ENCODE data around the gene DHRS11.
A peak's percentile ranks its signal among the peaks of the same experiment; 100 is the strongest.

The DHRS11 gene

DNA sequence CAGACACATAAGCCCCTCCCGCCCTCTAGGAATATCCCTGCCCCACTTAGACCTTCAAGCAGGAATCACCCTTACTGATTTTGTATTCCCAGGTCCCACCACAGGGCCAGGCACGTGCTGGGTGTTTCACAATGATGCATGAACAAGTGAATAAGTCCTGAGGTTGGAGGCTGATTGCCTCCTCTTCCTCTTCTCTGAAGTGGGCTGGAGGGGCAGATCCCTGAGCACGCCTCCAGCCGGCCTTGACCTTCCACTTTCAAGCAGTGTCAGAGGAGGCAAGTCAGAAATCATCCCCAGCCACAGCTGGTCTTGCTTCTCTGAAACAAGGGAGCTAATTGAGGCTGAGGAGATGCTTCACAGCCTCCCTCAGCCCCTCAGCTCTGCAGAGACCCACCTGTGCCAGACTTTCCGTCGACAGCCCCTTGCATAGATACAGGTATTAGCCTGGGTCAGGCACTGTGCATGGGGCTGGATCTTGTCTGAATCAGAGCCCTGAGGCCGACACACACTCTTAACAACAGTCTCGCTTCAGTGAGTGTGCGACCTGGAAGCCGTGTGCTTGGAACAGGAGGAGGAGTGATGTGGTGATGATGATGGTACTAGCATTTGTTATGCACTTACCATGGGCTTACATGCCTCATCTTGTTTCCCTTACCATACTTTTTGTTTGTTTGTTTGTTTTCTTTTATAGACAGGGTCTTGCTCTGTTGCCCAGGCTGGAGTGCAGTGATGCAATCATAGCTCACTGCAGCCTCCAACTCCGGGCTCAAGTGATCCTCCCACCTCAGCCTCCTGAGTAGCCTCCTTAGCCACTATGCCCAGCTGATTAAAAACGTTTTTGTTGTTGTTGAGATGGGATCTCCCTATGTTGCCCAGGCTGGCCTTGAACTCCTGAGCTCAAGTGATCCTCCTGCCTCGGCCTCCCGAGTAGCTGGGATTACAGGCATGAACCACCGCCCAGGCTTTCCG is 24.7 kb downstream of the DHRS11 start:
- no peak for DNase-seq

DNA sequence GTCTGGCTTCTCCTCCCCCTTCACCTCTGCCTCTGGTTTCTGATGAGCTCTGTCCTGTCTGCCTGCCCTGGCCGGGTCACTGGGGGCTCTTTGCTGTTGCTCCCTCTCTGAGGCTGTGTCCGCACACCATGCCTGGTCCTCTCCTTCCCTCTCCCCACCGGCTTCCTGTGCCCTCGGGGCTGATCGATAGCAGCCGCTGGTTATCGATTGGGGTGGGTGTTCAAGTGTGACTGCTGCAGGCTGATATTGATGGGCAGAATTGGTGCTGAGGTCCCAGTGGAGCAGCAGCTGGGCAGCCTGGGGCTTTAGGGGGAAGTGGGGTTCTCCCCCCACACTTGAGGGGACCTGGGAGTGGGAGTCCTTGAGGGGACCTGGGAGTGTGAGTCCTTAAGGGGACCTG is 26.1 kb downstream of the DHRS11 start:
- no peak for DNase-seq

DNA sequence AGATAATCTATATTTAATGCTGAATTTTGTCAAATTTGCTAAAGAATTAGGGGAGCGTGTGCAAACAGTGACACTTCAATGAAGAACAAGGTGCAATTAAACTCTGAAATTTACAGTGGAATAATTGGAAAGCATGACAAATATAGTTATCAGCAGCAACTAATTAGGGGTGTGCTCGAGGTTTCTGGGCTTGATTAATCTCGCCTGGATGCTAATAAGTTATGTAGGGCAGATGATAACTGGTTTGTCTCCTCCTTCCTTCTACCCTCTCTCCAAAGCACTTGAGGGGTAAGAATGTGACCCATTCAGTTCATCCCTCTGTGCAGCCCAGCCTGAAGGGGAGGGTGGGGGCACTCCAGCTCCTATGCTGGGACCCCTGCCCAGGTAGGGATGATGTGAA is 31.6 kb downstream of the DHRS11 start:
- DNase-seq: no peak

DNA sequence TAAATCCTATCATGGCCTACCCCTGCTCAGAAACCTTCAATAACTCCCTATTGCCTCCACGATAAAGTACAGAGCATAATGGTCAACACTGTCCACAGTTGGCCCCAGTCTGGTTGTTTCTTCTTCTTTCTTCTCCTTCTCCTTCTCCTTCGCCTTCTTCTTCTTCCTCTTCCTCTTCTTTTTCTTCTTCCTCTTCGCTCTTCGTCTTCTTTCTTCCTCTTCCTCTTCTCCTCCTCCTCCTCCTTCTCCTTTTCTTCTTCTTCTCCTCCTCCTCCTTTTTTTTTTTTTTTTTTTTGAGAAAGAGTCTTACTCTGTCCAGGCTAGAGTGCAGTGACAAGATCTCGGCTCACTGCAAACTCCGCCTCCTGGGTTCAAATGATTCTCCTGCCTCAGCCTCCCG is 33.5 kb downstream of the DHRS11 start:
- no peak for DNase-seq

DNA sequence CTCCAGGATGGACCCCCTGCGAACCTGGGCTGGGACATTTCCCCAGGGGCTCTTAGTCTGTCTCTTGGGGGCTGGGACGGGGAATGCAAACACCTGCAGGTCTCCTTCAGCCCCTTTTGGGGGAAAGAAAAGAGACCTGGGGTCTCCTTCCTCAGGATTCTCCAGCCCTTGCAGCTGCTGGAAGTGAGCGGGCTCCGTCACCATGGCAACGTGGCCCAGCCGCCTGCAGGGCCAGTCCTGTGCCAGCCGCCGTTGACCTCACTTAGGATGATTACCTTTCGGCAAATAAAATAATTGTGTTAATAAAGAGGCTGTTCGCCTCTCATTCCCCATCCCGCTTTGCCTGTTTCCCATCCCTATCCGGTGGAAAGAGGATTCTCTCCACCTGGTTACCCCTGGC is 35.4 kb downstream of the DHRS11 start:
- DNase-seq: no peak

DNA sequence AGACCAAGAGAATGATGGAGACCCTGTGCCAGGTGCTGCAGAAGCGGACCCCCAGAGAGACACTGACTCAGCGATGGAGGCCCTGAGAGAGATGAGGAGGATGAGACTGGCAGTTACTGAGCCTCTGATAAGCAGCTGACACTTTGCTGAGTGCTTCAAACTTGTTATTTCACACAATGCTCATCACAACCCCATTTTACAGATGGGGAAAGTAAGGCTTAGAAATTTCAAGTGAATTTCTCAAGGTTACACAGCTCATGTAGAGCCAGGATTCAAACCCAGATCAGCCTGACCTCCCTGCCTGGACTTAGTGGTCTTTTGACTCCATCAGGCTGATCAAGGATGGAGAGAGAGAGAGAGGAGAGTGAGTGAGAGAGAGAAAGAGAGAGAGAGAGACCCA is 36.9 kb downstream of the DHRS11 start:
- DNase-seq: no peak

DNA sequence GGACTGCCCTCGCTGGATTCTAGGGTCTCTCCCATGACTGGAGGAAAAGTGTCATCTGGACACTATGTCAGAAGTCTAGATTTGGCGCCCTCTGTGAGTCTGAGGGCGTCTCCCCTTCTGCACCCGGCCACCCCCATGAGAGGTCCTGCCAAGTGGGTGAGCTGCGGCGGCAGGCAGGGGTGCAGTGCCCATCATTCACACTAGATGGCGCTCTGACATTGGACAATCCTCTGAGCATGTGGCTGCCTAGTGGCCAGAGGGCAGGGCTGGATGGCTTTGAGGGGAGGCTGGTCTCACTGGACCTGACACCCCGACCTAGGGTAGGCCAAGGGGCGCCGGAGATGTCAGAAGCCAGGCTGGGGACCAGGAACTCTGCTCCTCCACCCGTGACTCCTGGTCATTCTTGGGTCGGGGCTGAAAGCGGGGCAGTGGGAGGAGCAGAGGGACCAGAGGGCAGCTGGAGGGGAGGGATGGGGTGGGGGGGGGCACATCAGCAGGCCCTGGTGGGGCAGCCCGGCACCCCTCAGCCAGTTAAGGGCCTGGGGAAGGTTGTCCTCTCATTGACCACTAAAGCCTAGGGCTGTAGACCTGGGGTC is 37.7 kb downstream of the DHRS11 start:
- DNase-seq: peak in 1 of 2 experiments; percentile 70

DNA sequence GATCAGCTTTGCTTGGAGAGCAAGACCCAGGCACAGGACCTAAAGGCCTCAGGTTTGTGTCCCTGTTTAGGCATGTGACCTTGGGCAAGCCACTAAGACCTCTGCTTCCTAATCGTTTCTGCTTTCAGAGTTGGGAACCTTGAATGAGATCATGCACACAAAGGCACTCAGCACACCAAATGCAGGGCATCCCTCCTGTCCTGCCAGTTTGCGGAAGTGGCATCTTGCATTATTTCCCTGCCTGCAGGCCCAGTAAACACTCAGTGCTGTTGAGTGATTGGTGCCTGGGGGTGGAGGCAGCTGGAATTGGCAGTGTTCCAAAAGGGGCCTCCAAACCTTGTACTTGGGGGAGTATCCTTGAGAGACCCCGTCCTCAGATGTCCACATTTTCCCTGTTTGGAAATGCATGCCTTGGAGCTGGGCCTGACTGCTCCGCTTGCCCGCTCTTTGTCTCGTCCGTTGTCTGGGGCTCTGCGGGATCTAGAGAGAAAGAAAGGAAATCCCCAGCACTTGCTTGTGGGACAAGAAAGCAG is 38.4 kb downstream of the DHRS11 start:
- DNase-seq: no peak

DNA sequence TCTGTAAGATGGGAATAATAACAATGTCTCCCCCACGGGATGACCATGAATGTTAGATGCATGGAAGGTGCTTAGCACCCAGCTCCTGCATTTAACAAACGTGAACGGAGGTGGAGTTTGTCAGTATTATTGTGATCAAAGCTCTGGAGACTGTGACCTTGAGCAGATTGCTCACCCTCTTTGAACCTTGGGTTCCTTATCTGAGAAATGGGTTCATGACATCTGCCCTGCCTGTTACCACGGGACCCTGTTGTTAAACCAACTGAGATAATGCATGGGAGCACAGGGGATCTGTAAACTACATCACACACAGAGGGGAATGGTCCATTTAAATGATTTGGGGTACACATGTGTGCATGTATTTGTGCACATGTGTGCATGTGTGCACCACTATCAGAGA is 39.3 kb downstream of the DHRS11 start:
- DNase-seq: no peak

DNA sequence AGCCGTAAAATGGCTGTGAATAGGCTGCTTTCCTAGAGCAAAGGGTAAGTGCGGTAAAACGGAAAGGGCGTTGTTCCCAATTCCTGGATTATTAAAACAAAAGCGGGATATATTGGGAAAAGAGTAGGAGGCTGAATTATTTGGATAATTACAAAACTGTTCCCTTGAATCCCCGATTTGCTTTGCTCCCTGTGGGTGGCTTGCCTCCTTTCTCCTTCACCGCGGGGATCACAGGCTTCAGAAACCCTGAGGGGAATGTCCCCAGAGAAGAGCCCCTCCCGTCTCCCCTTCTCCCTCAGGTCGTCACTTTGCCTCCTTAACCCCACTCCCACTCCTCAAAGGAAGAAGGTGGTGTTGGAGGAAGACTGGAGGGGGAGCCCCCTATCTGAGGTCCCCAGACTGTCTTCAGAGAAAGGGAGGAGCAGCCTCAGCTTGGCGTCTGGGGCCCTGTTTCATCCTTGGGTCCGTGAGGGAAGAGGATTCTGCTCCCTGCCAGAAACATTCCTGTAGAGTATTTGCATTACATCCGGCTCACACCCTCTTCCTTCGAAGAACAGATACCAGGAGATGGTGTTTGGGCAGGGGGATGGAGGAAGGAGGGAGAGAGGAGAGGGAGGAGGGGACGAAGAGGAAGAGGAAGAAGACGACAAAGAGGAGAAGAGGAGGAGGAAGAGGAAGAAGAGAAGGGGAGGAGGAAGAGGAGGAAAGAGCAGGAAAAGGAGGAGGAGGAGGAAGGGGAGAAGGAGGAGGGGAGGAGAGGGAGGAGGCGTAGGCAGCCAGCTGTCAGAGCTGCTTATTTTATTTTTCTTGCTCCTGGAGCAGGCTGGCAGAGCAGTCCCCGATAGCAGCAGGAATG is 41.5 kb downstream of the DHRS11 start:
- no peak for DNase-seq

DNA sequence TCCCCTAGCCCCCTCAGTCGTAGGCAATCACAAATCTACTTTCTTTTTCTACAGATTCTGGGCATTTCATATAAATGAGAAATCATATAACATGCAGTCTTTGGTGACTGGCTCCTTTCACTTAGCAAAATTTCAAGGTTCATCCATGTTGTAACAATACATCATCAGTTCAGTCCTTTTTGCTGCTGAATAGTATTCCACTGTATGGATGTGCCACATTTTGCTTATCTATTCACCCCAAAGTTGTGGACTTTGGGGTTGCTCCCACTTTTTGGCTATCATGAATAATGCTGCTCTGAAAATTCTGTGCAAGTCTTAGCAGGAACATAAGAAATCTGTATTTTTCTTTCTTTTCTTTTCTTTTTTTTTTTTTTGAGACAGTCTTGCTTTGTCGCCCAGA is 48.7 kb downstream of the DHRS11 start:
- DNase-seq: no peak

DNA sequence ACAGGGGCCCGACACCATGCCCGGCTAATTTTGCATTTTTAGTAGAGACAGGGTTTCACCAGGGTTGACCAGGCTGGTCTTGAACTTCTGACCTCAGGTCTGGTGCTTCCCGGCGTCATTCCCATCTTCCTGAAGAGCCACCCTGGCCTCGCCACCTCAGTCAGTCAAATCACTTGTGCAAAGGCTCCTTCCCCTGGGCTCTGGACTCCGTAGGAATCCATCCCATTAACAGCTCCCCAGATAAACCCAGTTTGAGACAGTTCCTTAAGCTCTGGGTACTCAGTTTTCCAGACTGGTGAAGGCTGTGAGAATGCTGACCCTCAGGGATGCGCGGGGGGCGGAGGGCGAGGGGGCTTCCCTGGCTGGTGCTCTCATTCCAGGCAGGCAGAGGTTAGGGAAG is 49.2 kb downstream of the DHRS11 start:
- no peak for DNase-seq

DNA sequence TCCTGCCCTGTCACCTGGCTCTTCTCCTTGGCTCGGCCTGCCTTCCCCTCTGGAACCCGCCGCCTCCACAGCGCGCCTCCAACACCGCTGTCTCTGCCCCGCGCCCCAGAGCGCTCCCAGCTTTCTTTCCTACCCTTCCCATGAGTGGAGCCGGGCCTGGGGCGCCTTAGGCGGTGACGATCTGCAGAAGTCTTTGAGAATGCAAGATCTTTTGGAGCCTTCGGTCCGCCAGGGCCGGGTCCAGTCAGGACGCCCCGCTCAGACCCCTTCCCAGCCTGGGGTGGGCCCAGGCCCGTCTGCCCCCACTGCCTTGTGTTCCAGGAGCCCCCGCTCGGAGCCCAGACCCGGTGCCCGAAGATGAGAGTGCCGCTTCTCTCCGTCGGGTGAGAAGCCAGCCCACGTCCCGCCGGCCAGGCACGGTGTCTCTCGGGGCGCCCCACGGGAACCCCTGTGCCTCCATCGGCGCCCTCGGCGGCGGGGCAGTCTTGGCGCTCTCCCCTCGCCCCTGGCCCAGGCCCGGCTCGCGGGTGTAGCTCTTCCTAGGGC is 49.7 kb downstream of the DHRS11 start:
- DNase-seq: no peak

DNA sequence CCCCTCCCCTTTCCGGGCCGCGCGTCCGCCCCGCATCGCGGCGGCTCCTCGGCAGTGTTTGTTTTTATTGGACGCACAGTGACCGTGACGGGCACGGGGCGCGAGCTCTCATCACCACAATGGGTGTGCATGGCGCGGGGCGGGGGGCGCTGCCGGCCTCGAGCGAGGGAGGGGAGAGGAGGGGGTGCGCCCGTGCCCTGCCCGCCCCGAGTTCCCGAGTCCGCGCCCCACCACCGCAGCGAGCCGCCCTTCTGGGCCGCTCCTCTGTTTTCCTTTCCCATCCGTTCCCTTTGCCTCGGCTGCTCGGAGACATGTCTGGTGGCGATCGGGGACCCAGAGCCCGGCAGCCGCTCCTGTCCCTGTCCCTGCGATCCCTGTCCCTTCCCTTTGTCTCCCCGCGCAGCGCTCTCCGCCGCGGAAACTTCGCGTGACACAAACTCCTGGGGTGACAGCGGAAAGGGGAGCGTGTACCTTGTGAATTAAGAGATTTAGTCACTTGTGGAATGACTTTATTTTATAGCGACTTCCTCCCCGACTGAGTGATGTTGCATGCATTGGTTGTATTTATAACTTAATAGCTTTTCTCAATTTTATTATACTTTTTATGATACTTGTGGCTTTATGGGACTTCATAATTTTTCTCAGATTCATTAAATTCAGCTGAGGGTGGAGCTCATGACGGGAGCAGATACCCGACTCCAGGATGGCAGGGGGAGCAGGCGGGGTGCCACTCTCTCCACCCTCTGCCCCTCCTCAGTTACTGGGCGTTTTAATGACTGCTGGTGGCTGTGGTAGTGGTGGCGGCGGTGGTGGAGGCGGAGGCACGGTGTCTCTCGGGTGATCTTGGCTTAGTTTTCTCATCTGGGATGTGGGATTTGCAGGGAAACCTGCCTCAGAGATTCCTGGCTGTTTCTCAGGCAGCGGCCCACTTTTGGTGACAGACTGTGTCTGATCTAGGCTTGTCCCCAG is 50.5 kb downstream of the DHRS11 start:
- no peak for DNase-seq

DNA sequence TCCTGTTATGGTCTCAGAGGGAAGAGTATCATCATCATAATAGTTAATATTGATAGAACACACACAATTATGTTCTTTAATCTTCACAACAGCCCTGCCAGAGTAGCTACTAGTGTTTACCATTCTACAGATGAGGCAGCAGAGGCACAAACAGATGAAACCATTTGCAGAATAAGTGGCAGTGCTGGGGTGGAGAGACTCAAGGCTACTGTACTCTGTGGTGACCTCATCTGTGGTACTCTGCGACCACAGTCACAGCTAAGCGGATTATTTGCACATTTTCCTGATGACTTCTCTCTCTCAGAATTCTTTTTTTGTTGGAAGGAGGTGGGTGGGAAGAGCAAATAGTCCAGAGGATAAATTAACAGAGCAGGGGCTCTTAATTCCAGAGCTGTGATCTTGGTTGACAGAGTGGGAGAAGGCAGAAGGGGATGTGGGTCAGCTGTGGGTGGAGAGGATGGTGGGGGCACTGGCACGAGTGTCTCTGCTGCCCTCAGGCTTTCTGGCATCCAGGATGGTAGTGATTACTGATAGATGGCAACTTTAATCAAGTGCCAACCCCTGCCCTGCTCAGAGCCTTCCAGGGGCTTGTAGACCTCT is 51.5 kb downstream of the DHRS11 start:
- no peak for DNase-seq

DNA sequence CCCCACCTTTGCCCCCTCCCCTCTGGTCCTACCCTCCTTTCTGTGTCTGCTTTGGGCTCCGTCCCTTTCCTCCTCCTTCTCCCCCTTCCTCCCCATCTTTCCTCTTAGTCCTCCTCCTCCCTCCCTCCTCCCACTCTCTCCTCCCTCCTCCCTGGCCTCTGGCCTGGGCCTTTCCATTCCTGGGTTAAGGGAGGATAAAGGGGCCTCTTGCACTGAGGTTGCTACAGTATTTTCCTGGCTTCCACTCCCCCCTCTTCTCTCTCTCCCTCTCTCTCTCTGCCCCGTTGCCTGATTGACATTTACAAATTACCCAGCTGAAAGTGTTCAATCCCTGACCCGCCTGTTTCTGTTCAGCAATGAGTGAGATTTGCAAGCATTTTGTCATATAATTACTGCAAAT is 53.7 kb downstream of the DHRS11 start:
- no peak for DNase-seq

DNA sequence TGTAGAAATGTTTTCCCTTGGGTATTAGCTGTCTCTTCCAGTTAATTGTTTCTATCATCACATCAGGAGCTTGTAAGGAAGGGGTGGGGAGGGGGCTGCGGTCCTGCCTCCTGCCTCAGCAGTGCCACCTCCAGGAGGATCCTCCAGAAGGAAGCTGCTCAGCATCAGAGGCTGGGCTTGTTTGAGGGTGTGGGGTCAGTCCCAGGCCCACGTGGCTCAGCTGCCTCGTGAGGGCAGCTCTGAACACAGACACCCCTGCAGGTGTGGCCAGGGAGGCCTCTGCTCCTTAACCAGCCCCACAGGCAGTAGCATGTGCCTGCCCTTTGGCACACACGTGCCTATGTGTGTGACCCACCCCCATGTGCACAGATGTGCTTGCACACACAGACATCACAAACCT is 56.0 kb downstream of the DHRS11 start:
- no peak for DNase-seq

DNA sequence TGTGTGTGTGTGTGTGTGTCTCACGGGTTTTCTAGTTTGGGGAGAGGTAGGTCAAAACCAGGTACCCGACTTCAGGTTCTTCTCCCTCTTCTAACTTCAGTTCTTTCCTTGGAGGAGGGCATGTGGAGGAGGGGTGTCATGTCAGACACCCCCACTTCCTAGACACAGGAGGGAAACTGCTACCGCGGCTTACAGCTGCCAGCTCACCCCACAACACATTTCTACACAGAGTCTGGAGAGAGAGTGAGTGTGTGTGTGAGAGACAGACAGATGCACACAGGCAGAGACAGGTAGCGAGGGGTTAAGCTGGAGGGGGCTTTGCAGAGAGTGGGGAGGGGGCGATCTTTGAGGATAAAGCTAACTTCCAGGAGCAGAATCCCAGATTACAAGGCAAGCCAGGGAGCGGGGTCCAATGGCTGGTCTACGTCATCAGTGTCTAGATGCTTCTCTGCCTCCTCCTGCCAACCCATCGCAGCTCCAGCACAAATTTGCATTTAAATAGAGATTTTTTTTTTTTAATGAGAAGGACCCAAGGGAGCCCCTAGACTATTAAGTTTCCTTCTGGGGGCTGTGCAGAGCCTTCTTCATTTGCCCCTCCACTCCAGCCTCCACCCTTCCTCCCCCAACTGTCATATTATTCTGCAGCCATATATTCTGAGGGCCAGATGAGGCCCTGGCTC is 58.6 kb downstream of the DHRS11 start:
- DNase-seq: no peak

Measured in NCI-H446 (cell line).